ENCODE measurements around the gene TCAIM. TPM values are rescaled to one million over a fixed set of nuclear protein-coding genes. Genes with fewer than 3 reads are reported as not detected.
"Not testable (repeated sequence)": the region's sequence is repeated elsewhere in the genome, so short reads cannot be mapped to it uniquely, and the experiment has no call there.

Gene TCAIM
- total RNA-seq, 2 experiments from 2014 or later = 2.9 to 4.2 TPM

DNA sequence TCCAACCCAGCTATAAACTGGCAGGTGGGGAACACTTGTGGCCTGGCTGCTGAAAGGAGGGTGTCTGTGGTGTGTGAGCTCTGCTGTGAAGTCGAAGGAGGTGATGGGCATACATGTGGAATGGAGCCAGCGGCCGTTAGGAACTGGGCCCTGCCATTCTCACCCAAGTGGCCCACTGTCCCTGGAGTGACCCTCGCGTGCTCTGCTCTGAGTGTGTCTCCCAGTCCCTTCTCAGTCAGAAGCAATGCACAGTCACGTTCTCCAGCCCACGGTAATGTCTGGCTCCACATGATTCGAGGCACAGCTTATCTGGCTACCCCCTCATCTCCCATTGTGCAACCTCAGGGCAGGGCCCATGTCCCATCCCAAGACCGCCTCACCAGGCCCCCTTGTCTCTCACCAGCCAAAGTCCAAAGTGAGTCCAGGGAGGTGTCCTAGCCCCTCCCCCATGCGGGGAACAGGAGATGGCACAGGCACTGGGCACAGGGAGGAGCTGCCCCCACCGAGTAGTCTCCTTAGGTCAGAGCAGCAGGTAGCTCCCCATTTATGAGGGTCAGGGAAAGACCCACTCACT lies 76.0 kb downstream of the TCAIM start:
- ATAC-seq (ENCODE audit: poor library complexity) = no peak
- no peak overlapping the region for H3K27ac Mint-ChIP-seq

GRCh38 chr3:44415421-44415820 lies 76.9 kb downstream of the TCAIM start:
- H3K27me3 Mint-ChIP-seq = no peaks in the 10 kb centered on the region
- Histone ChIP-seq H3K27me3 (ENCODE audit: control insufficient read depth in 1 of 2, insufficient read depth in 2 of 2, low read length in 2 of 2) (no peaks in the 10 kb centered on the region), H3K4me1 (ENCODE audit: insufficient read depth, low read length) (no peaks in the 10 kb centered on the region), H3K4me3 (ENCODE audit: low read length) (no peak overlapping the region), H3K36me3 (ENCODE audit: insufficient read depth, low read length) (no peaks in the 10 kb centered on the region), H3K9me3 (ENCODE audit: control insufficient read depth in 1 of 2, insufficient read depth in 1 of 2, low read length in 2 of 2) (peaks cover 0 to 9% of the 10 kb centered on the region in 2 experiments), H3K27ac (ENCODE audit: low read depth in 1 of 2, low read length in 2 of 2) (no peak overlapping the region)
- no peak overlapping the region for H3K27ac Mint-ChIP-seq
- H3K9me3 Mint-ChIP-seq = no peaks in the 10 kb centered on the region
- TF ChIP-seq CTCF (IDR thresholded peaks at IDR 0.05) = no peak
- intact Hi-C loops (cut with DNase I, micrococcal nuclease) = no loop called here
- CTCF ChIA-PET = no interaction called here
- DNase-seq = no peak
- no peak overlapping the region for H3K4me3 Mint-ChIP-seq
- POLR2A ChIA-PET = no interaction called here
- no peaks in the 10 kb centered on the region for H3K36me3 Mint-ChIP-seq (ENCODE audit: low read depth)
- no peaks in the 10 kb centered on the region for H3K4me1 Mint-ChIP-seq (ENCODE audit: low read depth)
- ATAC-seq (ENCODE audit: poor library complexity) = no peak

More for the DNA sequence above, 76.0 kb downstream of the TCAIM start:
- no peaks in the 10 kb centered on the region for H3K4me1 Mint-ChIP-seq (ENCODE audit: low read depth)
- POLR2A ChIA-PET = no interaction called here
- no peaks in the 10 kb centered on the region for H3K9me3 Mint-ChIP-seq
- no peaks in the 10 kb centered on the region for H3K27me3 ChIP-seq (ENCODE audit: control insufficient read depth in 1 of 2, insufficient read depth in 2 of 2, low read length in 2 of 2)
- no peaks in the 10 kb centered on the region for H3K4me1 ChIP-seq (ENCODE audit: insufficient read depth, low read length)
- H3K27me3 Mint-ChIP-seq = no peaks in the 10 kb centered on the region
- no peaks in the 10 kb centered on the region for H3K36me3 ChIP-seq (ENCODE audit: insufficient read depth, low read length)
- H3K4me3 Mint-ChIP-seq = no peak overlapping the region
- intact Hi-C loops (cut with DNase I, micrococcal nuclease) = no loop called here
- H3K4me3 ChIP-seq (ENCODE audit: low read length) = no peak overlapping the region
- no peak for TF ChIP-seq CTCF (IDR thresholded peaks at IDR 0.05)
- DNase-seq = no peak
- no peaks in the 10 kb centered on the region for H3K36me3 Mint-ChIP-seq (ENCODE audit: low read depth)
- H3K27ac ChIP-seq (ENCODE audit: low read depth in 1 of 2, low read length in 2 of 2) = no peak overlapping the region
- CTCF ChIA-PET = no interaction called here
- peaks cover 0 to 9% of the 10 kb centered on the region in 2 experiments for H3K9me3 ChIP-seq (ENCODE audit: control insufficient read depth in 1 of 2, insufficient read depth in 1 of 2, low read length in 2 of 2)

DNA sequence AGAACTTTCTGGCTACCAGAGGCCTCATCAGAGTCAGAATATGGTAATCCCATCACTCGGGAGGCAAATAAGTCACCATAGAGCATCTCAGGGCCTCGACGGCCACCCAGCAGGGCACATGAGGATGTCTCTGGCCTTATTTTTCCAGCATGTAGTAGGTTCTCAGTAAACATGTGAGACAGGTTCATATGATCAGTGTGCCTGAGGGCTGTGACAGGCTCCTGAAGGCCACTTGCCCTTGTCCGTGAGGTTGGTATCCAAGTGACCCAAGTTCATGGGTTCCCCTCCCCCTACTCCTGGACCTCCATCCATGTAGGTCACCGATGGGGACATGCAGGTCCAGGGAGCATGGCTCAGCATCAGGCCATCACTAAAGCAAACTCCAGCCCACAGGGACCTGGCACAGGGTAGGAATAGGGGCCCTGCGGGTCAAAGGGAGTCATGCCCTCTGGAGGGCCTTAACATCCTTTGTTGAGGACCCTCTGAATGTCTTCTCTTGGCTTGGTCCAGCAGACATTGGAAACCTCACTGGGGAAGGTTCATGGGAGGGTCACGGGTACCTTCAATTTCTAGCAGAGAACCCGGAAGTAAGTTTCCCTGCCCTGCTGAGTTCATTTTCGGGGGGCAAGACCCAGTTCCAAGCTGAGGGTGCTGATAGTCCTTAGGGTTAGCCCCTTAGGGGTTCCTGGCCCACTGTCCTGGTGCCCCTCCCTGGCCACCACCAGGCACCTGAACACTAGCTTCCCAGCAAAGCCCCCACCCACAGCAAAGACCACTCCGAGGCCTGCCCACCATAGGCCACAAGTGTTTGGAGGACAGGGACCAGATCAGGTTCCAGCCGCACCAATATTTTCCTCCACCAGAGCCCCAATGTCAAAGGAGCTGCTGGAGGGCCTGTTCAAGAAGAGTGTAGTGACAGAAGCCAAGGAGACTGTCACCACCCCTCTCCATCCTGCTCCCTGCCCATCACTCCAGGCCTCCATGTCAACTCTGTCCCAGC lies 77.8 kb downstream of the TCAIM start:
- Histone ChIP-seq H3K27ac (ENCODE audit: low read depth in 1 of 2, low read length in 2 of 2) (no peak overlapping the region), H3K4me1 (ENCODE audit: insufficient read depth, low read length) (no peaks in the 10 kb centered on the region), H3K9me3 (ENCODE audit: control insufficient read depth in 1 of 2, insufficient read depth in 1 of 2, low read length in 2 of 2) (peaks cover 0 to 9% of the 10 kb centered on the region in 2 experiments), H3K36me3 (ENCODE audit: insufficient read depth, low read length) (no peaks in the 10 kb centered on the region), H3K4me3 (ENCODE audit: low read length) (no peak overlapping the region), H3K27me3 (ENCODE audit: control insufficient read depth in 1 of 2, insufficient read depth in 2 of 2, low read length in 2 of 2) (no peaks in the 10 kb centered on the region)
- ATAC-seq (ENCODE audit: poor library complexity) = no peak
- Mint-ChIP-seq H3K36me3 (ENCODE audit: low read depth) (no peaks in the 10 kb centered on the region), H3K27me3 (no peaks in the 10 kb centered on the region), H3K9me3 (no peaks in the 10 kb centered on the region), H3K27ac (no peak overlapping the region), H3K4me3 (no peak overlapping the region), H3K4me1 (ENCODE audit: low read depth) (no peaks in the 10 kb centered on the region)
- ChIA-PET POLR2A (no interaction called here), CTCF (no interaction called here)
- no peak for TF ChIP-seq CTCF (IDR thresholded peaks at IDR 0.05)
- no peak for DNase-seq
- intact Hi-C loops (cut with DNase I, micrococcal nuclease) = no loop called here

- H3K36me3 ChIP-seq (ENCODE audit: insufficient read depth, low read length); H3K36me3 Mint-ChIP-seq (ENCODE audit: low read depth); H3K9me3 ChIP-seq (ENCODE audit: control insufficient read depth in 1 of 2, insufficient read depth in 1 of 2, low read length in 2 of 2); H3K4me1 ChIP-seq (ENCODE audit: insufficient read depth, low read length); H3K4me3 Mint-ChIP-seq; DNase-seq; POLR2A ChIA-PET; H3K9me3 Mint-ChIP-seq; H3K4me1 Mint-ChIP-seq (ENCODE audit: low read depth); H3K27me3 ChIP-seq (ENCODE audit: control insufficient read depth in 1 of 2, insufficient read depth in 2 of 2, low read length in 2 of 2); H3K27ac Mint-ChIP-seq; ATAC-seq (ENCODE audit: poor library complexity); intact Hi-C loops (cut with DNase I, micrococcal nuclease); H3K27ac ChIP-seq (ENCODE audit: low read depth in 1 of 2, low read length in 2 of 2); H3K4me3 ChIP-seq (ENCODE audit: low read length); H3K27me3 Mint-ChIP-seq; CTCF ChIA-PET: not testable (repeated sequence)
Measured at GRCh38 chr3:44418118-44418517, 79.6 kb downstream of the TCAIM start.

Measured in CD4-positive, alpha-beta T cell (primary cell).